SK-N-MC (cell line): ENCODE results near the gene XRRA1.

Experiments
- EZH2 ChIP-seq: fragments of 200-600 bp; sonication (generic); IDR thresholded peaks from one replicate; pipeline ENCODE4 v1.6.1; 2017; ENCODE audit warnings: antibody characterized with exemption
- POLR2AphosphoS5 ChIP-seq: IDR thresholded peaks from 2 replicates; pipeline ENCODE4 v1.6.1; 2012; ENCODE audit warnings: mild to moderate bottlenecking, low read depth, low read length, borderline replicate concordance

GRCh38 chr11:74957937-74958629 is 9.2 kb upstream of the XRRA1 start:
- TF ChIP-seq POLR2AphosphoS5 (no peak), EZH2 (no peak)
